ENCODE measurements around the gene FKBP1A.
A peak's percentile ranks its signal among the peaks of the same experiment; 100 is the strongest.

Gene FKBP1A

GRCh38 chr20:1392693-1393506 lies at the start of gene FKBP1A:
TSS of gene FKBP1A (minus strand) at chr20:1393054. CDS start at chr20:1392998, 56 bp downstream.
- peak; percentile 90 for DNase-seq

- no peak for DNase-seq
These were observed 49.5 kb upstream of the FKBP1A start for GRCh38 chr20:1442304-1442703.

- DNase-seq, result no peak
These were observed 48.3 kb upstream of the FKBP1A start for GRCh38 chr20:1441133-1441532.

GRCh38 chr20:1440024-1440423 lies 47.2 kb upstream of the FKBP1A start:
- no peak for DNase-seq

- no peak for DNase-seq
These were observed 45.5 kb upstream of the FKBP1A start for GRCh38 chr20:1438361-1438760.

- DNase-seq, result peak; percentile 64
These were observed 44.5 kb upstream of the FKBP1A start for GRCh38 chr20:1437235-1437904.

GRCh38 chr20:1436263-1436662 lies 43.4 kb upstream of the FKBP1A start:
- no peak for DNase-seq

GRCh38 chr20:1435337-1435699 lies 42.5 kb upstream of the FKBP1A start:
- no peak for DNase-seq

GRCh38 chr20:1434571-1435336 lies 41.9 kb upstream of the FKBP1A start:
- DNase-seq, result no peak

- no peak for DNase-seq
These were observed 38.3 kb upstream of the FKBP1A start for GRCh38 chr20:1431158-1431557.

- no peak for DNase-seq
These were observed 37.2 kb upstream of the FKBP1A start for GRCh38 chr20:1430004-1430451.

- no peak for DNase-seq
These were observed 36.4 kb upstream of the FKBP1A start for GRCh38 chr20:1429143-1429728.

- peak; percentile 99 for DNase-seq
These were observed 34.7 kb upstream of the FKBP1A start for GRCh38 chr20:1427457-1428054.

GRCh38 chr20:1426231-1426849 lies 33.5 kb upstream of the FKBP1A start:
- peak; percentile 34 for DNase-seq

- no peak for DNase-seq
These were observed 31.5 kb upstream of the FKBP1A start for GRCh38 chr20:1424336-1424735.

- no peak for DNase-seq
These were observed 30.8 kb upstream of the FKBP1A start for GRCh38 chr20:1423625-1424106.

- DNase-seq, result no peak
These were observed 30.4 kb upstream of the FKBP1A start for GRCh38 chr20:1423206-1423605.

GRCh38 chr20:1422753-1423152 lies 29.9 kb upstream of the FKBP1A start:
- no peak for DNase-seq

- DNase-seq, result no peak
These were observed 27.2 kb upstream of the FKBP1A start for GRCh38 chr20:1420066-1420465.

- no peak for DNase-seq
These were observed 25.5 kb upstream of the FKBP1A start for GRCh38 chr20:1418350-1418749.

GRCh38 chr20:1417790-1418189 lies 24.9 kb upstream of the FKBP1A start:
- no peak for DNase-seq

GRCh38 chr20:1417273-1417672 lies 24.4 kb upstream of the FKBP1A start:
- DNase-seq, result no peak
